NCI-H1105 (cell line): ENCODE measurements around the gene WDFY2.
A peak's percentile ranks its signal among the peaks of the same experiment; 100 is the strongest.

Experiments used
- DNase-seq: peaks from one replicate; lab custom pipeline; 2025; lab: John Stamatoyannopoulos, UW

The WDFY2 gene

GRCh38 chr13:51797664-51798488 is 213.6 kb downstream of the WDFY2 start:
- DNase-seq: peak; percentile 48

DNA sequence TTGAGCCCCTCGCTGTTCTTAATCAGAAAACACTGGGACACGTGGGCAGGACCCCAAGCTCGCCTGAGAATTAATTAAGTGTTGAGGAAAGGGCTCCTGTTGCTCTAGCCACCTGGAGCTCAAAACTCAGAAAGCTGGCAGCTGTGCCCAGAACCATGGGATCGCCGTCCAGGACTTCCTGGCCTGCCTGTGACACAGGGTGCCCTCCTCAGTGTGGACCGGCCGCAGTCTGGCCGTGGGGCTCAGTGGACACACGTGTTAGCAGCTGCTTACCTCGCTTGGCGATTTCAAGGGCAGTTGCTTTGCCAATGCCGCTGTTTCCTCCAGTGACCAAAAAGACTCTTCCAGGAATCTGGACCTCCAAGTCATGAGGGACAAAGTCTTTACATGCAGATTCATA is 215.0 kb downstream of the WDFY2 start:
- no peak for DNase-seq

DNA sequence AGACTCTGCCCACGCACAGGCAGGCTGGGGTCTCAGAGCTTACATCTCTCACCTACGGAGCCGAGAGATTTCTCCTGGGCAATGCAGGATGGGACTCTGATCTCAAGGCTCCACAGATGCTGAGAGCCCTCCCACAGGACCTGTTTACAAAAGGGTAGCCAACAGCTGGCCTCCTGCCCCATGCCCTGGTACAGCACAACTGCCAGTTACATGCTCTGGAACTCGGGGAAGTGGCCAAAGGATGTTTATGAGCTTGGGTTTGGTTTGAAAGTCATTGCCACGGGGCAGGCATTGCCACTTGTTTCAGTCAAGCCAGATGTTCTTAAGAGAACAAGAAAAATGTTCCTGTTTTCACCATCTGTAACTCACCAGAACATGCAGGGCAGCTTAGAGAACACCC is 216.2 kb downstream of the WDFY2 start:
- no peak for DNase-seq

- DNase-seq: no peak
Measured at GRCh38 chr13:51801631-51802099, 217.4 kb downstream of the WDFY2 start.

DNA sequence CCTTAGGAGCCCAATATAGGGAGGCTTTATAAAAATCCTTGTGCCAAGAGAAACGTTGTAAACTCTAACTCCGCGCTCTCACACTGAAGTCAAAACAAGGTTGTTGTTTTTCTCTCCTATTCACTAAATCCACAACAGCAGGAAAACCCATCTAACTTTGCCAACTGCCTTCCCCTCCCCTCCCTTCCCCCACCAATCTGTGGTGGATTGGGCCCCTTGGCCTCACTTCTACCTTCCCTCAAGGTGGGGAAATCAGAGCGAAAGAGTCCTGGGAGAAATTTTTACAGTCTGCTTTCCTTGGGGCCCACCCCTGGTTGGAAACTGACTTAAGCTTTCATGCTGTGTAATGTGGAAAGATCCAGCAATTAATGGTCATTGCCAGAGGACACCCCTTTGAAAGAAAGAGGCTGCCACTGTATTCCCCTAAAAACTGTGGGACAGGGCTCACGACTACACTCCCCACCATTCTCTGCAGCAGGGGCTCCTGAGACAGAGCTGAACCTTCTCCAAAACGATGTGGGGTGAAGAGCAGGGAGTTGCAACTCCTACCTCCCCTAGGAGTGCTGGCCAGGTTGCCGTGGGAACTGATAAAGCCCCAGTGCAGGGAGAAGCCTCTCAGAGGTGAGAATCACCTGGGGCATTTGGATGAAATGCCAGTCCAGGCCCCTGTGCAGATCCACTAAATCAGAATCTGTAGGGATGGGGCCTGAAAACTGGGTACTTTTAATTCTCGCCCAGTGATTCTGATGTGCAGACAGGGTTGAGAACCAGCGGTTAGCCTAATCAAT is 218.6 kb downstream of the WDFY2 start:
- no peak for DNase-seq

GRCh38 chr13:51803422-51804294 is 219.4 kb downstream of the WDFY2 start, which contains the start of gene DHRS12:
Gene DHRS12, minus strand, starts transcription at chr13:51804163. Its CDS starts 4,504 bp downstream, at chr13:51799659.
- peak; percentile 55 for DNase-seq

DNA sequence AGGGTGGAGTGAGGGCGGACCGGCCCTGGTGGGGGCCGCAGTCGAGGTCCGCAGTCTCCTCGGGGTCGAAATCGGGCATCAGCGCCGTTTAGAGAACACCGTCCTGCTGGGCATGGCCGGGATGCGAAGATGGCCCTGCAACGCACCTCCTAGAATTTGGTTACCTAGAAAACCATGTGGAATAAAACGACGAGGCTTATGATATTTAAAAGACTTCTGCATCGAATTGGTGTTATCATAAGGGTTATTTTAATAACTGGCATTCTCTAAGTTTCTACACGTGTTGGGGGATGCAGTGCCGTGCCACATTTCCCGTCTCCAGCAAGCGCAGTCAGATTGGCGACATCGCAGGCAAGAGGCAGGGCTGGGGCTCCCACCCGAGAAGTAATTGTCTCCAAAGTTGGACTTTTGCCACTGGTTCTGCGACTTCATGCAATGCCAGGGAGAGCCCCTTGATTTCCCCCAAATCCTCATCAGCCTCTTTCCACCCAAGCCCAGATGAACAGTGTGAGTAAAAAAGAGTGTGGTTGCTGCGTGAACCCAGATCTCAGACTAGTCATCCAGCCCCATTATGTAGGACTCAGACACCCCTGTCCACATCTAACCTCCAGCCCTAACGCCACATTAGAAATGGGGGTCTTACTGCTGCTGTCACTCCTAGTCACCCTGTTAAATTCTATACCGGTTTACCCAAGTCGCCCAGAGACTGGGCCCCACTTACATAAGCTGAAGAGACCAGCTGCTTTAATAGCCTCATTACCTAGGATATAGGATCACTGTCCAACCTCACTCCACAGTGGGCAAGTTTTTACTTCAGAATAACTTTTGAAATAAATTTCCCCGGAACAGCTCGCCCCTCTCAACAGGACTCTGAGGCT is 220.3 kb downstream of the WDFY2 start:
- DNase-seq: no peak

GRCh38 chr13:51805313-51805712 is 221.1 kb downstream of the WDFY2 start:
- DNase-seq: no peak

- no peak for DNase-seq
Measured at GRCh38 chr13:51805925-51806324, 221.7 kb downstream of the WDFY2 start.

GRCh38 chr13:51806566-51806965 is 222.3 kb downstream of the WDFY2 start:
- DNase-seq: peak; percentile 37

- no peak for DNase-seq
Measured at GRCh38 chr13:51807041-51807440, 222.8 kb downstream of the WDFY2 start.

- DNase-seq: no peak
Measured at GRCh38 chr13:51808811-51809210, 224.5 kb downstream of the WDFY2 start.

- DNase-seq: peak; percentile 50
Measured at GRCh38 chr13:51811046-51811445, 226.8 kb downstream of the WDFY2 start.

DNA sequence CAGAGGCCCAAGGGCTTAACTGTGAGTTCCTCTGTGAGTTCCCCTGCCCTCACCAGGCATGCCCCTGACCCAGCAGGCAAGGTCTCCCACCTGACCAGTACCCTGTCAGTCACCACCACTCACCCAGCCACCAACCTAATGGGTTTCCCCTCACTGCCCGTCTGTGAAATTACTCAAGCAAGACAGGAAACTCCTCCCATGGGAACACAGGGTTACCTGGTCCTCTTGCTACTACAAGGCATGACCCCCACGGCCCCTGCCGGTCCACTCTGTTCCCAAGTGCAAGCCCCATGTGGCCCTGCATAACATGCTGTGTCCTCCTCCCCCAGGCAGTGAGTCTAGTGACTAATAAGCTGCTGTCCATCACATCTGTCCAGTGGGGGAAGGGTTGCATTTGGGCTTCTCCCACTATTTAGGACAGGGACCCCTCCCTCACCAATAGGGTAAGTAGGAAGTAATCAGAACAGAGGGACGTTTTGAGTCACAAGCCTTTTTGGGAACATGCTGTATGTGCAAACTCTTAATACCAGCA is 227.7 kb downstream of the WDFY2 start:
- DNase-seq: no peak

DNA sequence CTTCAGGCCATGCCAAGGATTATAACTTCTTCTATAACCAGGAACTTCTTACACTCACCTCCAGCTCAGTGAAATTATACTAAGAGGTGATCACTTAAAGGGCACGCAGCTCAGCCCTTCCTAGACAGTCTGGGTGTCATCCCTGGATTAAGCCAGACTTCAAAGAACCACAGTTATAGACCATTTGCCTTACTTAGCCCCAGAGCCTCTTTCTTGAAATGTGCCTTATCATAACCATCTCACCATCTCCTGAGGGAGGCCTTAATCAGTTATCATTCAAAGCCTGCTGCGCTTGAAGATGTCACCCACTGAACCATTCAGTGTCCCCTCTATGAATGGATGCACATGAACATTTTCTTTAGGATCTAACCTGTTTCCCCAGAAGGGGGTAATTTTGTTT is 229.8 kb downstream of the WDFY2 start:
- no peak for DNase-seq

GRCh38 chr13:51814825-51815650 is 230.8 kb downstream of the WDFY2 start:
- DNase-seq: no peak

GRCh38 chr13:51815848-51816247 is 231.6 kb downstream of the WDFY2 start:
- no peak for DNase-seq

GRCh38 chr13:51816604-51817249 is 232.5 kb downstream of the WDFY2 start:
- no peak for DNase-seq
